HG02571 (cell line): ENCODE measurements around the gene ZNF407.

ENCODE experiments used
- ATAC-seq: cut with Tn5 transposase; IDR thresholded peaks from one replicate; pipeline ENCODE4 v1.9.1; 2021; ENCODE audit warnings: mild to moderate bottlenecking, moderate library complexity; ENCODE audit not compliant: unreplicated experiment

Gene ZNF407

GRCh38 chr18:74626049-74626874, 28.6 kb downstream of the ZNF407 start:
- ATAC-seq: no peak

GRCh38 chr18:74630804-74631203, 33.1 kb downstream of the ZNF407 start:
- no peak for ATAC-seq

DNA sequence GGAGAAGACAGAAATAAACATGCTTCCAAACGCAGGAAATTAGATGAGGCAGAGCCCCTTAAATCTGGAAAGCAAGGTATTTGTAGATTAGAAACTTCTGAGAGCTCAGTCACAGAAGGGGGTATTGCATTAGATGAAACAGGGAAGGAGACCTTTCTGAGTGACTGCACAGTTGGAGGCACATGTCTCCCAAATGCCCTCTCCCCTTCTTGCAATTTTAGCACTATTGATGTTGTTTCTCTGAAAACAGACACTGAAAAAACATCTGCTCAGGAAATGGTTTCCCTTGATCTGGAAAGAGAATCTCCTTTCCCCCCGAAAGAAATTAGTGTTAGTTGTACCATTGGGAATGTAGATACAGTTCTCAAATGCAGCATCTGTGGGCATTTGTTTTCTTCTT, 33.5 kb downstream of the ZNF407 start:
- ATAC-seq: no peak

DNA sequence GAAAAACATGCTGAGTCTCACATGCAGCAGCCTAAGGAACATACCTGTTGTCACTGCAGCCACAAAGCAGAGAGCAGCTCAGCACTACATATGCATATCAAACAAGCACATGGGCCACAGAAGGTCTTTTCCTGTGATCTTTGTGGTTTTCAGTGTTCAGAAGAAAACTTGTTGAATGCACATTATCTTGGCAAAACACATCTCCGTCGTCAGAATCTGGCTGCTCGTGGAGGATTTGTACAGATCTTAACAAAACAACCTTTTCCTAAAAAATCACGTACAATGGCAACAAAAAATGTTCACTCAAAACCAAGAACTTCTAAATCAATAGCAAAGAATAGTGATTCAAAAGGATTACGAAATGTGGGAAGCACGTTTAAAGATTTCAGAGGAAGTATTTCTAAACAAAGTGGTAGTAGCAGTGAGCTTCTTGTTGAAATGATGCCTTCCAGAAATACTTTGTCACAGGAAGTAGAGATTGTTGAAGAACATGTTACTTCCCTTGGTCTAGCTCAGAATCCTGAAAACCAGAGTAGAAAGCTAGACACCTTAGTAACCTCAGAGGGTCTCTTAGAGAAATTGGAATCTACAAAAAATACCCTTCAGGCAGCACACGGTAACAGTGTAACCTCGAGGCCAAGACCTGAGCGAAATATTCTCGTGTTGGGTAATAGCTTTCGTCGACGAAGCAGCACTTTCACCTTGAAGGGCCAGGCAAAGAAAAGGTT, 34.1 kb downstream of the ZNF407 start:
- ATAC-seq: no peak

DNA sequence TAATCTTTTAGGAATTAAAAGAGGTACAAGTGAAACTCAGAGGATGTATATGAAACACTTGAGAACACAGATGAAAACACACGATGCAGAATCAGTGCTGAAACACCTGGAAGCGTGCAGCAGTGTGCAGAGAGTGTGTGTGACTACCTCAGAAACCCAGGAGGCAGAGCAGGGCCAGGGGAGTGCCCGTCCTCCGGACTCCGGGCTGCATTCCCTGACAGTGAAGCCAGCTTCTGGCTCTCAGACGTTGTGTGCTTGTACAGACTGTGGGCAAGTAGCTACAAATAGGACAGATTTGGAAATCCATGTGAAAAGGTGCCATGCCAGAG, 34.6 kb downstream of the ZNF407 start:
- ATAC-seq: no peak

- no peak for ATAC-seq
Observed at GRCh38 chr18:74632856-74633255, 35.2 kb downstream of the ZNF407 start.

DNA sequence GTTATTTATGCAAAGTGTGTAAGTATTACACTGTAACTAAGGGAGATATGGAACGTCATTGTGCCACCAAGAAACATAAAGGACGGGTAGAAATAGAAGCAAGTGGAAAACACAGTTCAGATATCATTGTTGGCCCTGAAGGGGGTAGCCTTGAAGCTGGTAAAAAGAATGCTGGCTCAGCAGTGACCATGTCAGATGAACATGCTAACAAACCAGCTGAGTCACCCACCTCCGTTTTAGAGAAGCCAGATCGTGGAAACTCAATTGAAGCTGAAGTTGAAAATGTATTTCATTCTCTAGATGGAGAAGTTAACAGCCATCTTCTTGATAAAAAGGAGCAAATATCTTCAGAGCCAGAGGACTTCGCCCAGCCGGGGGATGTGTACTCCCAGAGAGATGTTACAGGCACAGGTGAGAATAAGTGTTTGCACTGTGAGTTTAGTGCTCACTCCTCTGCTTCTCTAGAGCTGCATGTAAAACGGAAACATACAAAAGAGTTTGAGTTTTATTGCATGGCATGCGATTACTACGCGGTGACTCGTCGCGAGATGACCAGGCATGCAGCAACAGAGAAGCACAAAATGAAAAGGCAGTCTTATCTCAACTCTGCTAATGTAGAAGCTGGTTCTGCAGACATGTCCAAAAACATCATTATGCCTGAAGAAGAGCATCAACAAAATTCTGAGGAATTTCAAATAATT, 36.1 kb downstream of the ZNF407 start:
- no peak for ATAC-seq

- no peak for ATAC-seq
Observed at GRCh38 chr18:74635224-74635975, 37.7 kb downstream of the ZNF407 start.

DNA sequence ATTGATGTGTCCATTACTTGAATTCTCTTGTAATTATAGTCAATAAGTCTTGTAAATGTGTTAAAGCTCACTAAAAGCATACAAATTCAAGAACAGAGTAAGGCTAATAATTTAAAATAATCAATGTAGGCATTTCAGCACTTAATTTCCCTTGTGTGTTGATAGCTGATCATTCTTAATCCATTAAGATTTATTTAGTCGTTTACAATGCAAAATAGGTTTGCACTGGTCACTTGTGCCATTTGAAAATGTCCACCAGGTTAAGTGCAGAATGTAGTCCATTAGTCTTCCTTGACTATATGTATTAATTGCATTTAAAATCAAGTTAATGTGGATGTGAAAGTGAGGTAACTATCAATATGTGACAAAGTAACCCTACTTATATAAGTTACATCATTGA, 39.4 kb downstream of the ZNF407 start:
- ATAC-seq: no peak

GRCh38 chr18:74638210-74638609, 40.5 kb downstream of the ZNF407 start:
- ATAC-seq: no peak

- no peak for ATAC-seq
Observed at GRCh38 chr18:74644713-74645112, 47.0 kb downstream of the ZNF407 start.

- ATAC-seq: no peak
Observed at GRCh38 chr18:74645679-74646078, 48.0 kb downstream of the ZNF407 start.

DNA sequence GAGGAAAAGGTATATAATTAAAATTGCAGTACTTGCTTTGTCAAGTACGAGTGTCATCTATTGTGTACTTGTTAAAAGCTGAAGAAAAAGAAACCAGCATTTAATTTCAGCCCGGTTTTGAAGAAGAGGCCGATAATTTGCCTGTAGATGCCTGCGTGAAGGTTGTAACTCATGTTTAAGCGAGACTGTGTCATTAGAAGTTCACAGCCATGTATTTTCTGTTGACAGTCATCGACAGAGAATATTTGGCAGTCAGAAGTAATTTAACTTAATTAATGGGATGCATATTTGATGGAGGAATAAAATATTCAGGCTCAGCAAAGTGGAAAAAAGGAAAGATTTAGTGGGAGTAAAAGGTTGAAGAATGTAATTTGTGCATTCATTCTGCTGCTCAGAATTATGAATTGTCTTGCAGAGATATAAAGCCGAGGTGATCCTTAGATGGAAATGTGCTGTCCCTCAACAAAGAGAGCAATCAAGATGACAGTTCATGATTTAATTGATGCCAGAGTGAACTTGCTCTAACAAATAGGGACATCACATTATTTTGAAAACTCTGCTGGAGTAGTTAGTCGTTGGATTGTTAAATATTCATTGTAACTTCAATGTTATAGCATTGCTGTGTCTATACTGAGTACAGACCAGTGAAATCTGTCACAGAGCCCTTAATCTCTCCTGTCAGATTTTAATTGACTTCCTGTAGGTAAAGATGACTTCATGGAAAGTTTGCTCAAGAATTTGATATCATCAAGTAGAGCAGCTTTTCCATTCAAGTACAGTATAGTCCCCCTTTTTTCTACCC, 53.9 kb downstream of the ZNF407 start:
- no peak for ATAC-seq

GRCh38 chr18:74652392-74652988, 54.8 kb downstream of the ZNF407 start:
- ATAC-seq: no peak

DNA sequence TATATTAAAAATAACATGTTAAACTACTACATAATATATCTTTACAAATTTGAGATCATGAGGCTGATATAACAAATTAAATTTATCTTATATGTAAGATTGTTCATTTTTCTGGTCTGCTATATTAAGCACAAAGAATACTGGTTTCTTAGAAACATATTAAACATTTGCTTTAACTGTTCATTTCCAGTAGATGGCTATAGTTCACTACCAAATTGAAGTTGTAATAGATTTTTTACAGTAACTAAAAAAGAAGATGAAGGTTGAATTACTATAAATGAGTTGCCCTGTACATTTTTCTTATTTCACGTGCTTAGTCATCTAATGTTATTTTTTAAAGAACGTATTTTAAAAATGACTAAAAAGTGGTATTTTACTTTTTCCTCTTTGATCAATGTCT, 57.0 kb downstream of the ZNF407 start:
- ATAC-seq: no peak

DNA sequence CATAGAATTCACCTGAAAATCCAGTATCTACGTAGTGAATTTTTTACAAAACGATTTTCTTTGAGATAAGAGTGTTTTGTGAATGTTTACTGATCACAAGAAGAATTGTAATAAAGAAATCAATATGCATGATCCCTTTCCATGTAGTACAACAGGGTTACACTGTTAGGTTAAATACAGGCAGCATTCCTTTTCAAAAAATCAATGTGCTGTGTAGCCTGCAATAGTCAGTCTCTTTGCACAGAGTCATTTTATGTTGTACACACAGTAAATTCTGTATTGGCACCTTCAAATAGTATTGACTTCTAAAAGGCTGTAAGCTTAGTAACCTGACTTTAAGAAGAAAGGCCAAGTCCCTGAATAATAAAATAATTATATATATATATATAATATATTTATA, 63.3 kb downstream of the ZNF407 start:
- ATAC-seq: no peak

GRCh38 chr18:74661691-74662090, 64.0 kb downstream of the ZNF407 start:
- no peak for ATAC-seq

- ATAC-seq: no peak
Observed at GRCh38 chr18:74662622-74663021, 65.0 kb downstream of the ZNF407 start.

- ATAC-seq: no peak
Observed at GRCh38 chr18:74665346-74665745, 67.7 kb downstream of the ZNF407 start.

DNA sequence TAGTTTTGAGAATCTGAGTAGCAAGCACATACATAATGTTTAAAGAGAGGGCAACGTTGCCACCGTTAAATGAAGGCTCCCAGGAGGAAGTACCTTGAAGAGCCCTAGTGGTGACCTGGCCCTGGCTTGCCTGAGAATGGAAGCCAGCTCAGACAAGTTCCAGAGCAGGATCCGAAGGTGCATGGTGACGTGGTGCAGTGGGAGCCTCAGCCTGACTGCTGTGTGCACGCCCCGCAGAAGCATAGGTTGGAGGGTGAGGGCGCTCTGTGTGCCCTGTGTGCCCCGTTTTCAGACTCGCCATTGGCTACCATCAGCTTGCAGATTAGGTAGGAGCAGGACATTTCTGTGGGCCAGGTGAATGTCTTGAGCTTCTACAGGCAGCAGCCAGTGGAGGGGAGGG, 68.2 kb downstream of the ZNF407 start:
- no peak for ATAC-seq
